HepG2 (cell line): ENCODE data around the gene LOXL4. TPM values are rescaled to one million over a fixed set of nuclear protein-coding genes. Genes with fewer than 3 reads are reported as not detected.

Source experiments
- ARNTL ChIP-seq: sonication (generic); formaldehyde crosslinking; IDR thresholded peaks from 2 replicates; pipeline ENCODE4 v1.4.0; 2020; ENCODE audit warnings: mild to moderate bottlenecking, missing genetic modification reagents
- BCL6 ChIP-seq: IDR thresholded peaks from 2 replicates; pipeline ENCODE4 v1.6.1; 2016; ENCODE audit warnings: missing genetic modification reagents, missing compliant biosample characterization
- CENPX ChIP-seq: sonication (generic); formaldehyde crosslinking; IDR thresholded peaks from 2 replicates; pipeline ENCODE4 v1.9.0; 2021; ENCODE audit warnings: mild to moderate bottlenecking, missing genetic modification reagents, moderate library complexity
- ETV5 ChIP-seq: IDR thresholded peaks from 2 replicates; pipeline ENCODE4 v1.6.1; 2018; ENCODE audit warnings: missing biosample characterization, missing genetic modification reagents, inconsistent platforms, borderline replicate concordance
- FOXM1 ChIP-seq: sonication (generic); formaldehyde crosslinking; IDR thresholded peaks from 2 replicates; pipeline ENCODE4 v1.5.0; 2020; ENCODE audit warnings: missing genetic modification reagents
- GTF2F1 ChIP-seq: fragments of 150-350 bp; IDR thresholded peaks from 2 replicates; pipeline ENCODE4 v1.6.1; 2014; ENCODE audit warnings: low read length
- HNRNPUL1 ChIP-seq: fragments of 200-400 bp; formaldehyde crosslinking; IDR thresholded peaks from 2 replicates; pipeline ENCODE4 v1.6.1; 2017; ENCODE audit warnings: low read depth, mild to moderate bottlenecking, low read length, moderate library complexity
- HOXA9 ChIP-seq: sonication (generic); formaldehyde crosslinking; IDR thresholded peaks from 2 replicates; pipeline ENCODE4 v1.8.1; 2022; ENCODE audit warnings: missing genetic modification reagents, mild to moderate bottlenecking, moderate library complexity, borderline replicate concordance
- IRF2 ChIP-seq: IDR thresholded peaks from 2 replicates; pipeline ENCODE4 v1.6.1; 2018; ENCODE audit warnings: missing genetic modification reagents, missing compliant biosample characterization
- KAT8 ChIP-seq: IDR thresholded peaks from 2 replicates; pipeline ENCODE4 v1.6.1; 2016; ENCODE audit warnings: missing genetic modification reagents, missing compliant biosample characterization
- MIER2 ChIP-seq: IDR thresholded peaks from 2 replicates; pipeline ENCODE4 v1.6.1; 2016; ENCODE audit warnings: missing biosample characterization, missing genetic modification reagents
- MIXL1 ChIP-seq: IDR thresholded peaks from 2 replicates; pipeline ENCODE4 v1.6.1; 2016
- MNT ChIP-seq: fragments of 450-650 bp; IDR thresholded peaks from 2 replicates; pipeline ENCODE4 v1.6.1; 2016
- ONECUT2 ChIP-seq: sonication (generic); formaldehyde crosslinking; IDR thresholded peaks from 2 replicates; pipeline ENCODE4 v1.4.0; 2020; ENCODE audit warnings: missing genetic modification reagents
- PHB2 ChIP-seq: fragments of 450-650 bp; IDR thresholded peaks from 2 replicates; pipeline ENCODE4 v1.6.1; 2018; ENCODE audit not compliant: partially characterized antibody
- PPARG ChIP-seq: conservative IDR thresholded peaks from 2 replicates; pipeline ENCODE4 v1.6.1; 2016; ENCODE audit warnings: missing biosample characterization, missing genetic modification reagents
- SNAI1 ChIP-seq: sonication (generic); formaldehyde crosslinking; IDR thresholded peaks from 2 replicates; pipeline ENCODE4 v1.5.0; 2020; ENCODE audit warnings: mild to moderate bottlenecking, missing genetic modification reagents, borderline replicate concordance
- SSRP1 ChIP-seq: IDR thresholded peaks from 2 replicates; pipeline ENCODE4 v1.6.1; 2016; ENCODE audit warnings: control low read depth
- TSC22D2 ChIP-seq: sonication (generic); formaldehyde crosslinking; IDR thresholded peaks from 2 replicates; pipeline ENCODE4 v1.5.1; 2020; ENCODE audit warnings: missing genetic modification reagents, mild to moderate bottlenecking, borderline replicate concordance
- ZBTB7B ChIP-seq: sonication (generic); formaldehyde crosslinking; IDR thresholded peaks from 2 replicates; pipeline ENCODE4 v1.4.0; 2020; ENCODE audit warnings: missing genetic modification reagents
- ZNF24 ChIP-seq: fragments of 450-650 bp; IDR thresholded peaks from 2 replicates; pipeline ENCODE4 v1.6.1; 2017; ENCODE audit warnings: antibody characterized with exemption, mild to moderate bottlenecking
- ZNF510 ChIP-seq: sonication (generic); formaldehyde crosslinking; IDR thresholded peaks from 2 replicates; pipeline ENCODE4 v1.4.0; 2020; ENCODE audit warnings: low read depth, mild to moderate bottlenecking, missing genetic modification reagents
- ZNF552 ChIP-seq: sonication (generic); formaldehyde crosslinking; IDR thresholded peaks from 2 replicates; pipeline ENCODE4 v1.9.0; 2022; ENCODE audit warnings: missing genetic modification reagents, mild to moderate bottlenecking, borderline replicate concordance
- ZNF644 ChIP-seq: IDR thresholded peaks from 2 replicates; pipeline ENCODE4 v1.6.1; 2016; ENCODE audit warnings: low read depth
- ZNF703 ChIP-seq: sonication (generic); formaldehyde crosslinking; IDR thresholded peaks from 2 replicates; pipeline ENCODE4 v1.5.1; 2020; ENCODE audit warnings: missing genetic modification reagents, mild to moderate bottlenecking, moderate library complexity, borderline replicate concordance
- polyA plus RNA-seq, 8 experiments: library from polyadenylated mRNA; depleted of rRNA in 3 of 8; stranded (reverse) in 7 of 8; unstranded in 1 of 8; fragments of >200 nt; fragmentation: Illumina TruSeq in 4 of 8; extraction: Trizol in 4 of 8; gene quantifications; 2 replicates each; pipeline versions ENCODE4 v1.2.1 to v1.2.3, GENCODE V29; 2011 to 2016; ENCODE audit warnings: low read depth in 4 of 8, missing spikeins in 1 of 8, mixed read lengths in 1 of 8; ENCODE audit not compliant: insufficient read depth in 1 of 8
- total RNA-seq, 5 experiments: library from RNA; depleted of rRNA; stranded (reverse); fragments of >200 nt; fragmentation: Illumina TruSeq; extraction: Trizol; gene quantifications; 2 replicates each; pipeline ENCODE4 v1.2.3, GENCODE V29; 2016; ENCODE audit warnings: low read depth in 1 of 5
- TF ChIP-seq, protein P1 (sequence below): sonication (generic); formaldehyde crosslinking; IDR thresholded peaks from 2 replicates; pipeline ENCODE4 v1.5.0; 2020; ENCODE audit warnings: missing genetic modification reagents, mild to moderate bottlenecking, borderline replicate concordance
- TF ChIP-seq, protein P2 (sequence below): sonication (generic); formaldehyde crosslinking; IDR thresholded peaks from 2 replicates; pipeline ENCODE4 v1.9.0; 2022; ENCODE audit warnings: missing genetic modification reagents, mild to moderate bottlenecking, borderline replicate concordance
- TF ChIP-seq, protein P3 (sequence below): sonication (generic); formaldehyde crosslinking; IDR thresholded peaks from 2 replicates; pipeline ENCODE4 v1.4.0; 2020; ENCODE audit warnings: missing genetic modification reagents

Gene LOXL4
- total and polyA plus RNA-seq, 2 of the 13 experiments (the other 11 are each of a cell fraction or from before 2014, with no cell fraction given), result 8.8 to 21.1 TPM

- TF ChIP-seq MIXL1 (no peak), ZNF510 (CRISPR knock-in tag) (no peak), KAT8 (CRISPR knock-in tag) (0 out of 2 replicates have a peak, but pooled peaks have one; percentile 9), MIER2 (CRISPR knock-in tag) (no peak), ZNF24 (no peak), BCL6 (peak; percentile 41; the same call in 1 of the 2 replicates), ONECUT2 (peak; percentile 95), GTF2F1 (no peak), PPARG (CRISPR knock-in tag) (no peak), ZNF703 (CRISPR knock-in tag) (no peak), ZNF552 (CRISPR knock-in tag) (no peak), SSRP1 (CRISPR knock-in tag) (0 out of 2 replicates have a peak, but pooled peaks have one; percentile 57), TSC22D2 (CRISPR knock-in tag) (no peak), PHB2 (no peak), HOXA9 (CRISPR knock-in tag) (no peak), ETV5 (no peak), MNT (no peak), ZBTB7B (CRISPR knock-in tag) (peak; percentile 41; the same call in 1 of the 2 replicates), HNRNPUL1 (no peak), ARNTL (CRISPR knock-in tag) (no peak), CENPX (CRISPR knock-in tag) (no peak), ZNF644 (CRISPR knock-in tag) (no peak), SNAI1 (CRISPR knock-in tag) (no peak), IRF2 (no peak), FOXM1 (no peak)
- TF ChIP-seq, protein P1, sequence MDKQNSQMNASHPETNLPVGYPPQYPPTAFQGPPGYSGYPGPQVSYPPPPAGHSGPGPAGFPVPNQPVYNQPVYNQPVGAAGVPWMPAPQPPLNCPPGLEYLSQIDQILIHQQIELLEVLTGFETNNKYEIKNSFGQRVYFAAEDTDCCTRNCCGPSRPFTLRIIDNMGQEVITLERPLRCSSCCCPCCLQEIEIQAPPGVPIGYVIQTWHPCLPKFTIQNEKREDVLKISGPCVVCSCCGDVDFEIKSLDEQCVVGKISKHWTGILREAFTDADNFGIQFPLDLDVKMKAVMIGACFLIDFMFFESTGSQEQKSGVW, result no peak
- TF ChIP-seq, protein P2, sequence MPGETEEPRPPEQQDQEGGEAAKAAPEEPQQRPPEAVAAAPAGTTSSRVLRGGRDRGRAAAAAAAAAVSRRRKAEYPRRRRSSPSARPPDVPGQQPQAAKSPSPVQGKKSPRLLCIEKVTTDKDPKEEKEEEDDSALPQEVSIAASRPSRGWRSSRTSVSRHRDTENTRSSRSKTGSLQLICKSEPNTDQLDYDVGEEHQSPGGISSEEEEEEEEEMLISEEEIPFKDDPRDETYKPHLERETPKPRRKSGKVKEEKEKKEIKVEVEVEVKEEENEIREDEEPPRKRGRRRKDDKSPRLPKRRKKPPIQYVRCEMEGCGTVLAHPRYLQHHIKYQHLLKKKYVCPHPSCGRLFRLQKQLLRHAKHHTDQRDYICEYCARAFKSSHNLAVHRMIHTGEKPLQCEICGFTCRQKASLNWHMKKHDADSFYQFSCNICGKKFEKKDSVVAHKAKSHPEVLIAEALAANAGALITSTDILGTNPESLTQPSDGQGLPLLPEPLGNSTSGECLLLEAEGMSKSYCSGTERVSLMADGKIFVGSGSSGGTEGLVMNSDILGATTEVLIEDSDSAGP, result no peak
- TF ChIP-seq, protein P3, sequence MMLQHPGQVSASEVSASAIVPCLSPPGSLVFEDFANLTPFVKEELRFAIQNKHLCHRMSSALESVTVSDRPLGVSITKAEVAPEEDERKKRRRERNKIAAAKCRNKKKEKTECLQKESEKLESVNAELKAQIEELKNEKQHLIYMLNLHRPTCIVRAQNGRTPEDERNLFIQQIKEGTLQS (CRISPR knock-in tag), result no peak
Measured at GRCh38 chr10:98268694-98269431, 869 bp upstream of the LOXL4 start (continued).
